Left cardiac atrium (tissue), 4 donors: ENCODE measurements around the gene ENTPD1. TPM values are rescaled to one million over a fixed set of nuclear protein-coding genes. Genes with fewer than 3 reads are reported as not detected.
"Not testable (repeated sequence)": the region's sequence is repeated elsewhere in the genome, so short reads cannot be mapped to it uniquely, and the experiment has no call there.

Experiments used
- ATAC-seq, 2 donors: fragments of 200-7000 bp; cut with Tn5 transposase; one replicate each; pipeline ENCODE4 v1.9.1; 2020; ENCODE audit warnings: mild to moderate bottlenecking in 2 of 2, moderate library complexity in 2 of 2
- DNase-seq: peaks from one replicate; pipeline ENCODE4 v3.0.0-alpha.2; 2020
- intact Hi-C, 2 donors: fragments of 100-400 bp; cut with DNase I; formaldehyde crosslinking; loops; one replicate each; pipeline versions ENCODE4 v1.14.1 to v1.15.1; 2022 to 2023
- total RNA-seq, 2 donors: library from RNA; stranded (reverse); fragmentation: NEBNext Ultra II Directional; extraction: Animal tissue kit (Norgen Biotek cat#: 25700); gene quantifications; one replicate each; pipeline ENCODE4 v1.2.1, GENCODE V29; 2021
- donor health status: DM: no; HTN: yes; CAD: no.
- donor health status: DM: no; HTN: yes; CAD: no; lungs with severe emphysema.
- donor health status: DM: yes; HTN: yes; CAD: no.
- donor health status: Dilated cardiomyopathy.

ENTPD1 gene
- total RNA-seq, 2 donors from 2014 or later: 11.8 to 18.5 TPM

DNA sequence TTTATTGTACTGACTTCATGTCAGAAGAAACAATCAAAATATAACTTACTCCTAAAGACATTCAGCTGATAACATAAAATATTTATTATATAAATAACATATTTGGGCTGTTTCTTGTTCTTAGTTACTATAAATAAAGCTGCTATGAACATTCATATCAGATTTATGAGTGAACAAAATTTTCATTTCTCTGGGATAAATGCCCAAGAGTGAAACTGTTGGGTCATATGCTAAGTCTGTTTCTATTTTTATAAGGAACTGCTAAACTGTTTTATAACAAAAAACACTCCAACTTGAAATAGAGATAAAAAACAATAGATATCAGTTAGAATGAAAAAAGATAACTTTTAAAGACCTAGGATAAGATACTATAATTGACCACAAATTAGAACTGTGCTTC lies 125.4 kb downstream of the ENTPD1 start:
- DNase-seq (no peak), ATAC-seq (no peak)
- intact Hi-C loops: no loop called here

DNA sequence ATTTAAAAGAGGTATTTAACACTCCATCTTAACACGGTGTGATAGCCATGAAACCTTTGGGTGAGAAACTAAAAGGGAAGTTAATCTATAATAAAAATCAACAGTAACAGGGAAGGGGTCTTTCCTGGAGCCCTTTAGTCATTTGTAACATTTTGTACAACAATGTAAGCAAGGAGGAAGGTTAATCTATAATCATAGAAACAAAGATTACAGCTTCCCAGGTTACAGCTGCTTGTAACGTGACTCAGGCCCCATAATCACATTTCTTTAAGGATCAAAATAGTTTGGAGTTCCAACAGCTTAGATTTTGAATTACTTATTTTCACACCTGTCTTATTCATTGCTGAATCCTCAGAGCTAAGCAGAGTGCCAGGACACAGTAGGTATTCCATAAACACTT lies 133.9 kb downstream of the ENTPD1 start:
- DNase-seq (no peak), ATAC-seq (no peak)
- intact Hi-C loops: no loop called here

GRCh38 chr10:95896071-95896850 lies 140.3 kb downstream of the ENTPD1 start:
- ATAC-seq: no peak
- intact Hi-C loops: no loop called here
- DNase-seq: no peak

- intact Hi-C loops, DNase-seq, ATAC-seq: not testable (repeated sequence)
Measured at GRCh38 chr10:95905897-95906580, 150.1 kb downstream of the ENTPD1 start.

GRCh38 chr10:95906677-95907455 lies 150.9 kb downstream of the ENTPD1 start:
- DNase-seq (peak; percentile 52), ATAC-seq (peak; percentile 64 to 70)
- intact Hi-C loops: no loop called here

DNA sequence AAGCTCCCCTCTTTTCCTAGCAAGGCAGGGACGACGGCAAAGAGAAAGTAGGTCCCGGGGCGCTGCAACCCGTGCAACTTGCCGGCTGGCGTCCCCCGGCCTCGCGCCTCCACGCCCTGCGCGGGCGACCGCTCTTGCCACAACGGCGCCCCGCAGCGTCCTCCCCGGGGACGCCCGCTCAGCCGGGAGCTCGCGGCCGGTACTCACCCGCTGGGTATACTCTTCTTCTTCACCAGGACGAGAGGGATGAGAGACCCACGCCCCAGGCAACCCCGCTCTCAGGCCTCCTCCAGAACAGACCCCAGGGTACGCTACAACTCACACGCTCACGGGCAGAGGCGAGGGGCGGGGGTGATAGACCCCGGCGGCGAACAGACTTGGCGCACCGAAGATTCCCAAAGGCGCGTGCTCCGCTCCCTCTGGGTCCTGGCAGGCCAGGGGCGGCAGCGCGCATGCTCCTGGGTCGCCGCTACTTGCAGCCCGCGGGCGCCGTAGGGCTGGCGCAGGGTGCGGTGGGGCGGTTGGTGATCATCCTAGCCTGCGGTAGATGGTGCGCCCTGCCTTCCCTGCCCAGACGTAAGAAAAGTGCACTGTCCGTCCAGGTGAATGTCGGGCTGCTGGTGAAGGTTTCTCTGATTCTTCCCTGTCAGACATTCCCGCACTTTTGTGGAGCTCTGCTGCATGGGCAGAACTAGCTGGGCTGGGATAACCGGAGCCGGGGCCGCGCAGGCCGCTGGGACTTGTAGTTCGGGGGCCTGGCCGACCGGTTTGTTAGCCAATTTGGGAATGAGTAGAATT lies 151.7 kb downstream of the ENTPD1 start, which contains the start of gene CC2D2B:
Gene CC2D2B, plus strand, starts transcription at position 520 of the 798 bp plus-strand sequence. CDS start 3,349 bp downstream, outside the sequence.
- intact Hi-C loops: no loop called here
- ATAC-seq (peak; percentile 97 to 99), DNase-seq (peak; percentile 85)

DNA sequence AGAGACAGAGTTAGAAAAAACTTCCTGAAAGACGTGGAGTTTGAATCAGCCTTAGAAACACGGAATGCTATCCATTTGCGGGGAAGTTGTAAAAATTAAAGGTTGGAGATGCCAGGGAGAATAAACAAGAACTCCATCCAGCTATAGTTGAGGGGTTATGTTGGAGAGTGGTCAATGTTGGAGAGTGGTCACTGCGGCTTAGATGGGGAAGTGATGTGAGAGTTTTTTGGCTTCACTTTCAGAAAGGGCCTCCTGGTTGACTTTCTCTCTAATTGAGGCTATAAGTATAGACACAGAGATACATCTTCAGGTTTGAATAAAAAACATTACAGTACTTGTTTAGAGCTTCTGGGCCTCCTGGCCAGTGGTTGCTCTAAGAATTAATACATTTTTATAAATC lies 152.5 kb downstream of the ENTPD1 start:
- ATAC-seq (no peak), DNase-seq (no peak)
- intact Hi-C loops: no loop called here

- intact Hi-C loops: no loop called here
- no peak for DNase-seq
- ATAC-seq: no peak
Measured at GRCh38 chr10:95909561-95909960, 153.6 kb downstream of the ENTPD1 start.

GRCh38 chr10:95916039-95916438 lies 160.1 kb downstream of the ENTPD1 start:
- DNase-seq, ATAC-seq, intact Hi-C loops: not testable (repeated sequence)

Other genes starting within 250 kb of the ENTPD1 start
- gene SORBS1, start 194.8 kb upstream of the ENTPD1 start, total RNA-seq: 100 to 1,000 TPM; 465 to 617 TPM
- gene ALDH18A1, start 99.5 kb upstream of the ENTPD1 start, total RNA-seq: 10 to 100 TPM; 18.7 to 26.0 TPM
- gene TCTN3, start 62.2 kb upstream of the ENTPD1 start, total RNA-seq: 10 to 100 TPM; 13.4 to 20.2 TPM
- 1 to 10 TPM in 1 of 2 donors, under 1 TPM in 1; 0.65 to 1.0 TPM for gene CC2D2B, start 151.8 kb downstream of the ENTPD1 start, total RNA-seq